ENCODE data around the gene MBOAT1. TPM values are rescaled to one million over a fixed set of nuclear protein-coding genes. Genes with fewer than 3 reads are reported as not detected.

MBOAT1 gene
- polyA plus RNA-seq, 1 donor (not counting 4 experiments of a cell fraction or from before 2014, with no cell fraction given): 4.9 TPM

GRCh38 chr6:20061952-20062351, 150.3 kb downstream of the MBOAT1 start:
- no peak overlapping the region for H3K4me2 ChIP-seq (ENCODE audit: control insufficient read depth, extremely low read depth, insufficient read depth, low read depth, low read length)
- no peaks in the 10 kb centered on the region for H3K79me2 ChIP-seq (ENCODE audit: control insufficient read depth, insufficient read depth, low read length)
- dilution Hi-C loops (cut with MboI; ENCODE audit: extremely low pct_ligation_motif_present, low sequenced_read_pairs): no loop called here
- no peaks in the 10 kb centered on the region for H4K20me1 ChIP-seq (ENCODE audit: control insufficient read depth, extremely low read depth, insufficient read depth, low read length)
- no peaks in the 10 kb centered on the region for H3K9me1 ChIP-seq (ENCODE audit: control insufficient read depth, extremely low read depth, insufficient read depth, low read length)
- H3K27ac ChIP-seq (ENCODE audit: control insufficient read depth, insufficient read depth, low read length): no peak overlapping the region
- no peak for TF ChIP-seq CTCF (optimal IDR thresholded peaks at IDR 0.05 in 1 of 3, IDR thresholded peaks at IDR 0.05 in 1 of 3, conservative IDR thresholded peaks at IDR 0.05 in 1 of 3; ENCODE audit: extremely low read depth in 1 of 3, insufficient read depth in 2 of 3, low read length in 3 of 3)
- no peak for TF ChIP-seq EZH2 (IDR thresholded peaks at IDR 0.05; ENCODE audit: low read length)
- H3K4me3 ChIP-seq (ENCODE audit: control insufficient read depth in 2 of 3, extremely low read depth in 1 of 3, insufficient read depth in 2 of 3, low read depth in 1 of 3, low read length in 3 of 3): no peak overlapping the region
- H3K9ac ChIP-seq (ENCODE audit: control insufficient read depth, extremely low read depth, insufficient read depth, low read length): no peak overlapping the region
- no peaks in the 10 kb centered on the region for H3K9me3 ChIP-seq (ENCODE audit: control insufficient read depth, low read depth, low read length)
- no peaks in the 10 kb centered on the region for H3K4me1 ChIP-seq (ENCODE audit: control insufficient read depth, extremely low read depth, insufficient read depth, low read length)
- no peak for DNase-seq (ENCODE audit: low read depth, low spot score)
- H3K36me3 ChIP-seq (ENCODE audit: control insufficient read depth in 2 of 2, extremely low read depth in 1 of 2, insufficient read depth in 2 of 2, low read length in 2 of 2): no peaks in the 10 kb centered on the region
- no peaks in the 10 kb centered on the region for H3K27me3 ChIP-seq (ENCODE audit: control insufficient read depth, extremely low read depth, insufficient read depth, low read length)
- H2AFZ ChIP-seq (ENCODE audit: control insufficient read depth, low read length): no peak overlapping the region
- FAIRE-seq: no peak

- no peak overlapping the region for H2AFZ ChIP-seq (ENCODE audit: control insufficient read depth, low read length)
- H3K79me2 ChIP-seq (ENCODE audit: control insufficient read depth, insufficient read depth, low read length): no peaks in the 10 kb centered on the region
- DNase-seq (ENCODE audit: low read depth, low spot score) (no peak), FAIRE-seq (no peak)
- H3K27ac ChIP-seq (ENCODE audit: control insufficient read depth, insufficient read depth, low read length): no peak overlapping the region
- no peaks in the 10 kb centered on the region for H3K36me3 ChIP-seq (ENCODE audit: control insufficient read depth in 2 of 2, extremely low read depth in 1 of 2, insufficient read depth in 2 of 2, low read length in 2 of 2)
- H4K20me1 ChIP-seq (ENCODE audit: control insufficient read depth, extremely low read depth, insufficient read depth, low read length): no peaks in the 10 kb centered on the region
- H3K4me1 ChIP-seq (ENCODE audit: control insufficient read depth, extremely low read depth, insufficient read depth, low read length): no peaks in the 10 kb centered on the region
- dilution Hi-C loops (cut with MboI; ENCODE audit: extremely low pct_ligation_motif_present, low sequenced_read_pairs): no loop called here
- no peaks in the 10 kb centered on the region for H3K9me3 ChIP-seq (ENCODE audit: control insufficient read depth, low read depth, low read length)
- H3K27me3 ChIP-seq (ENCODE audit: control insufficient read depth, extremely low read depth, insufficient read depth, low read length): no peaks in the 10 kb centered on the region
- no peak overlapping the region for H3K4me3 ChIP-seq (ENCODE audit: control insufficient read depth in 2 of 3, extremely low read depth in 1 of 3, insufficient read depth in 2 of 3, low read depth in 1 of 3, low read length in 3 of 3)
- no peak overlapping the region for H3K9ac ChIP-seq (ENCODE audit: control insufficient read depth, extremely low read depth, insufficient read depth, low read length)
- no peak for TF ChIP-seq CTCF (optimal IDR thresholded peaks at IDR 0.05 in 1 of 3, IDR thresholded peaks at IDR 0.05 in 1 of 3, conservative IDR thresholded peaks at IDR 0.05 in 1 of 3; ENCODE audit: extremely low read depth in 1 of 3, insufficient read depth in 2 of 3, low read length in 3 of 3)
- TF ChIP-seq EZH2 (IDR thresholded peaks at IDR 0.05; ENCODE audit: low read length): no peak
- no peak overlapping the region for H3K4me2 ChIP-seq (ENCODE audit: control insufficient read depth, extremely low read depth, insufficient read depth, low read depth, low read length)
- no peaks in the 10 kb centered on the region for H3K9me1 ChIP-seq (ENCODE audit: control insufficient read depth, extremely low read depth, insufficient read depth, low read length)
Observed at GRCh38 chr6:20060252-20060651, 152.0 kb downstream of the MBOAT1 start.
